NCI-H2227 (cell line): ENCODE measurements around the gene FADS1.

Experiments
- DNase-seq: peaks from one replicate; lab custom pipeline; 2025; ENCODE audit not compliant: unreplicated experiment; lab: John Stamatoyannopoulos, UW

FADS1 gene

GRCh38 chr11:61846362-61847020 is 29.7 kb upstream of the FADS1 start:
- no peak for DNase-seq

DNA sequence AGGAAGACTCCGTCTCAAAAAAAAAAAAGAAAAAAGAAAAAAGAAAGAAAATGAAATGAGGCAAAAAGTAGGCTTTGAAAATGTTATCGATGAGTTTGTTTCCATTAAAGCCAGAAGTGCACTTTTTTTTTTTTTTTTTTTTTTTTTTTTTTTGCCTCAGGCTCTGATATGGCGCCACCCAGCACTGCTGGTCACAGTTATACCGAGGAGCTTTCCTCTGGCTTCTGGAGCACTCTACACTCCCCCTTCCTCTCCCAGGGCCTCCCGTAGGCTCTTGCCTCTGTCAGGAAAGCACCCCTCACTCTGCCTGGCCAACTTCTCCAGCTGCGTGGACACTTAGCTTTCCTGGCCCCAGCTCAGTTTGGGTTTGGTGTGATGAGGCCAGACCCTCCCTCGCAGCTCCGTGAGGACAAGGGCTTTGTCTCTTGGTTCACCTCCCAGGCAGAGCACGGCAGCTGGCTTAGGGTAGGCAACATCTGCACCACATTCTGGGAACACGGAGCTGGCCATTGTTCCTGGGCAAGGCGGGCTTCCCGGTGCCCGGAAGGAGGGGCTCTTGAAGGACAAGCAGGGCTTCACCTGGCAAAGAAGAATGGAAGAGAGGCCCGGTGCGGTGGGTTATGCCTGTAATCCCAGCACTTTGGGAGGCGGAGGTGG is 28.2 kb upstream of the FADS1 start:
- DNase-seq, result no peak

DNA sequence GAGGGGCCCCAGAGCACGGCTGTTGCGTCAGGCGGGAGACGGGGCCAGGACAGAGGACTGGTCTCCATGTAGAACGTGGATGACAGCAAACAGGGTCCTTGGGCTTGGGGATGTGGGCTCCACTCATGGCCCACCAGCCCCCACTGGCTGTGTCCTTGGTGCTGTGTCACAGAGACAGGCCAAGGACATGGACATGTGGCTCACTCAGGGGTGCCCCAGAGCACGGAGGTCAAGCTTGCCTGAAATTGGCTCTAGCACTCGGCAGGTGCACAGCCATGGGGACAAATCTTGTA is 25.7 kb upstream of the FADS1 start:
- DNase-seq, result no peak

DNA sequence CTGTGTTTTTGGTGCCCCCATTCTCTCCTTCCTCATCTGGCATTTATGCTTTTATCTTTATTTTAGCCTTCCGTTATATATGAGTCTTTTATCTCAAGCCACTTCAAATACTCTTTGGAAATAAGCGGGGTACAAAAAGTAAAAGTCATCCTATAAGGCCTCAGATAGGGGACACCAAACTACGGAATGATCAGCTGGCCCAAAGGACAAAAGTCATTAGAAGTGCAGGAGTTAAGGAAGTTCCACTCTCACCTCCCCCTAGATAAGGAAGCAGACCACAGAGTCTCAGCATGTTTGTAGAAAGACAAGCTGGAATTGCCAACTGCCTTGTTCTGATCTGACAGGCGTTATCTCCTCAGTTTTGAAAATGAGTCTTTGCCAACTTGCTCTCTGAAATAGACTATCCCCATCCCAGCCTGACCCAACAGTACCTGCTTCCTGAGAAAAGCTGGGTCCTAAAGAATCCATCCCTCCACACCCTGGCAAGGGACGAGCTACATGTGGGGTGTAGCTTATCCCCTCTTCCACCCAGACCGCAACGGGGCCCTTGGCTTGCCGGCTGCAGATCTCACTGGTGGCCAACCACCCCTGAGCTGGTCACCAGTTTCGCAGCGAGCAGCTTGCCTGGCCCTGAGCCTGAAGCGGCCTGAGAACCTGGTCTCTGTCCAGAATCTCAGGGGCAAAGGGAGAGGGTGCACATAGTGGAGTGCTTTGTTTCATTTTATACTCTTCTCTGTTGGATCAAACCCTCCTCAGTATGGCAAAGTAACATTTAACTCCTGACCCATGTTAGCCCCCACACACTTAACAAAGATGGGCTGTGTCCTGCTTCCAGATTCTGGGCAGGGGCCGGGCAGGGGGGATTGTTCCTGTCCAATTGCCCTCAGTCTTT is 25.1 kb upstream of the FADS1 start:
- DNase-seq, result no peak

- no peak for DNase-seq
These were observed 23.6 kb upstream of the FADS1 start for GRCh38 chr11:61840371-61840770.

DNA sequence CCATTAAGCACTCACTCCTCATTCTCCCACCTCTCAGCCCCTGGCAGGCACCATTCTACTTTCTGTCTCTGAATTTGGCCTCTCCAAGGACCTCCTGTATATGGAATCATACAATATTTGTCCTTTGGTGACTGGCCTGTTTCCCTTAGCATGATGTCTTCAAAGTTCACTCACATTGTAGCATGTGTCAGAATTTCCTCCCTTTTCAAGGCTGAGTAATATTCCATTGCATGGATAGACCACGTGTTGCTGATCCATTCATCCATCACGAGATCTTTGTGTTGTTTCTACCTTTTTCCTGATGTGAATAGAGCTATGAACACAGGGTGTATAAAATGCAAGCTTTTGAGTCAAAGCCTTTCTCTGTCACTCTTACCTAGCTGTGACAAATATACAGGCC is 22.9 kb upstream of the FADS1 start:
- DNase-seq, result no peak

DNA sequence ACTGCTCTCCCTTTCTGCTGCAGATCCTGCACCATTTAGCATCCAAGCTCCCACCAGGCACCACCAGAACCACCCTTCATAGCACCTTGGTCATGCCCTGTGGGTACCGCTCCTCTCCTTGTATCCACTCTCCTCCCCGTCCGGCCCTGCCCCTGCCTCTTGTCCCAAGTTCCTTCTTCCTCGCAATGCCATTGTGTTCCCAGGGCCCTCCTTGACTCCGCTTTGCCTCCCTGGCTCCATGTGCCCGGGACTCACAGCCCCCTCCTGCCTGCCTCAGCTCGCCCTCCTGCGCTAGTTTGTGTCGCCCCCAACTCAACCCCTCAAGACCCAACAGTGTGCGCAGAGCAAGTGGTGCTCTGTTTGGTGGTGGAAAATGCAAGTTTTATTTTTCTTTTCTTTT is 22.1 kb upstream of the FADS1 start:
- no peak for DNase-seq

- no peak for DNase-seq
These were observed 21.7 kb upstream of the FADS1 start for GRCh38 chr11:61838501-61838900.

- DNase-seq, result no peak
These were observed 20.7 kb upstream of the FADS1 start for GRCh38 chr11:61837411-61838005.

GRCh38 chr11:61836193-61836592 is 19.4 kb upstream of the FADS1 start:
- DNase-seq, result no peak

DNA sequence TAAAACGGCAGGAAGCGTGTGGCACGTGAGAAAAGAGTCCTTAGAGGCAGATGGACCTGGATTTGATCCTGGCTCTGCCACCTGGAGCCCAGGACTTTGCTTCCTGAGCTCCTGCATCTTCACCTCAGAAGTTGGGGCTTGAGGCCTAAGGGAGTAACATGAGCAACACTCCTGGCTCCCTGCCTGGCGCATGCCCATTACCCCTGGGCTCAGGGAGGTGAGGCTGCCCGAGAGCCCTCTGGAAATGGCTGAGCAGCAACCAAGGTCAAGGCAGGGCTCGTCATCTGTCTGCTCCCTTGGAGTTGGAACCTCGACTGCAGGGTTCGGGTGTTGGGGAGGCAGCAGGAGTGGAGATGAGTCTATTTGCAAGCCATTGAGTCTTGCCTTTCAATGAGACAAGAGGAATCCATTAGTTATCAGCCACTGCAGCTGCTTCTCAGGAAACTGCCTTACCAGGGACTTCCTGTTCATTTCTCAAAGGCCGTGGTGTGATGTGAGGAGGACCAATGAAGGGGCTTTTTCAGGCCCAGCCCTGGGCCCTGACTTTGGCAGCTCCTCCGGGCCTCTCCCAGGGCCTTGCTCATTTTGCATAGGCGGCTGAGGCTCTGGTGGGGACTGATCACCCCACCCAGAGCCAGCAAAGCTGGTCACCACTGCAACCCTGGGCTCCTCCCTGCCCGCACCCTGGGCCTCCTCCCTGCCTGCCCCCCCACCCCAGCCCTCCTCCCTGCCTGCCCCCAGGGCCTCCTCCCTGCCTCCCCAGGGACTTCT is 17.7 kb upstream of the FADS1 start:
- DNase-seq, result peak; percentile 40

DNA sequence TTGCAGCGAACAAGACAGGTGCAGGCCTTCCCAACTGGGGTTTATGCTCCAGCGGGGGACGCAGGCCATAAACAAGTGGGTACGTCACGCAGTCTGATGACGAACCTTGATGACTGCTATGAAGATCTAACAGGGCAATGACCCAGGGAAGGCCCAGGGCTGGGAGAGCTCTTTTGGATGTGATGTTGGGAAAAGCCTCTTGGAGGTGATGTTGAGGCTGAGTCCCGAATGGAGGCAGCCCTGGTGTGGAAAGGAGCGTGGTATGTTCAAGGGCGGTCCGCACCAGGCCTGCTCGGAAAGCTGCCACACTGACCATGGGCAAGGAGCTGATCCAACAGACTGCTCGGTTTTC is 17.1 kb upstream of the FADS1 start:
- no peak for DNase-seq

DNA sequence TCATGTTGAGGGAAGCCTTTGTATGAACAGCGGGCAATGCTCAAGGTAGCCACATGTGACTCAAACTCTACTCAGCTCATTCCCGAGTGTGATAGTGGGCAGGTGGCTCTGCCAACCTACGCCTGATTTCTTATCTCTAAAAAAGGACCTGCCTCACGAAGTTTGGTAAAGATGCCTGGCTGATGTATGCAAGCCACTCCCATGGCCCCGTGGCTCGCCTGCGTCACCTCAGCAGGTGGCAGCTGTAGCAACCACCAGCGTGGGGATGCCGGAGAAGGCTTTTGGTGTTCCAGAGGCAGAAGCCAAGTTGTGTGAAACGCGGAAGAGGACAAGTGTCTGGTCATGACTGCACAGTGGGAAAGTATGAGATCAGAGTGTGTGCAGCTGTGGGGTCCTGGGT is 16.7 kb upstream of the FADS1 start:
- no peak for DNase-seq

- DNase-seq, result no peak
These were observed 16.0 kb upstream of the FADS1 start for GRCh38 chr11:61832754-61833153.

DNA sequence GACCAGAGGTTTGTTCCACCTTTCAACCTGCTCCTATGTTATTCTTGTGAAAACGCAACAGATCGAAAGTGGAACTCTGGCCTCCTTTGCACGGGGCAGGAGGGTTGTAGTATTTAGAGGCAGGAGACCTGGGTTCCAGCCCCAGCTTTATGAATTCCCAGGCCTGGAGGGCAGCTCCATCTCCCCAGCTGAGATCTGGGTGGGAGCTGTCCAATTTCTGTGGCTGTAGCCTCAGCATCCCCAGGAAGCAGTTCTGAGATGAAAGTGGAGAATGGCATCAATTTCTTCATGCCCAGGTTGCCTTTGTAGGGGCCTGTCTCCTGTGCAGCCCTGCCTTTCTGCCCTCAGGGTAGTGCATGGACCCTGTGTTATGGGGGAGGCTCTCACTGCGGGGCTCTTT is 15.4 kb upstream of the FADS1 start:
- no peak for DNase-seq

DNA sequence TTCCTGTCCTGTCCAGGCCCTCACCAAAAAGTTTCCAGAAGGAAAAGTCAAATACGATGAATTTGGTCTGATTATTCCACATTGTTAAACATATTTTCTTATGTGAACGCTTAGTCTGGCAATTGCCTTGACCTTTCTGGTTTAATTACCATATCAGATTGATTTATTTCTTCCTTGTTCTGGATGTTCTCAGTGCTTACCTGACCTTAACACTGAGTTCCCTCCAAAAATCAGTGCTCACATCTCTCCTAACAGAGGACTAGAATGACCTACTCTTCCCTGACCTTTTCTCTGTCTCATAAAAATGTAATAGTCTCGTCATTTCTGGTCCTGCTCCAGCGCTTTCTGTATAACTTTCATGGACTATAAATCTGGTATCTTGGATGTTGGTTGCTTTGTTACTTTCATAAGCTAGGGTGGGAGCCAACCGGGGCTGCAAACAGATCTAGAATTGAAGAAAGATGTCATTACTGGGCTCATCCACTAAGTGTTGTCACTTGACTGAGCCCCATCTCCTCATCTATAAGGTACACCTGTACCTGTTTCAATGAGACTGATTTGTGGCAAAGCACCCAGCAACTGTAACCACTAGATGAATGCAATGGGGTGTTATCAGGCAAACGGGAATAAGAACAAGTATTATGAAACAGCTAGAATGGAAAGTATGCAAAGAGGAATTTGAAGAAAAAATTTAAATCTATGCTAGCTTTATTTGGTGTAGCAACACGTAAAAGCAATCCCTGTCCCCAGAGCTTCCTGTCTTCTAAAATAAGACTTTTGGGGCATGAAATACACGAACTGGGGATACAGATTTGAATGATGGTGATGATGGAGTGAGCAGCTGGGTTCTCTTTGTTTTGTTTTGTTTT is 13.7 kb upstream of the FADS1 start:
- DNase-seq, result no peak

DNA sequence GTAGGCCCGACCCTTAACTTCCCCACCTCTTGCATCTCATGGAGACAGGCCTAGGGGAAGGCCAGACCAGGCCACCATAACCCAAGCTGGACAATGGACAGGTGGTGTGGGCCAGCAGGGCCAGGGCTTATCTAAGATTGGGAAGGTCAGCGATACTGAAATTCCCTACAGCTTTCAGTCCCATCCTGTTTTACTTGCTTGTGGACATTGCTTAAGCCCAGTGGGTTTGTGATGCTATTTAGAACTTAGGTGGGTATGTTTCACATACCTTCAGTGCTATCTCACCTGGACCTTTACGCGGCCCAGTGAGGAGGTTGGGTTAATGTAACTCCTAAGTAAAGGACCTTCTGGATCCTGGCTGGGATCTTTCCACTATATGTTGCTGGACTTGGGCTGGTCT is 13.0 kb upstream of the FADS1 start:
- DNase-seq, result no peak

- DNase-seq, result peak; percentile 79
These were observed 12.0 kb upstream of the FADS1 start for GRCh38 chr11:61828629-61829407.

GRCh38 chr11:61828379-61828628 is 11.5 kb upstream of the FADS1 start:
- no peak for DNase-seq
